ENCODE results near the gene TLR9. TPM values are rescaled to one million over a fixed set of nuclear protein-coding genes. Genes with fewer than 3 reads are reported as not detected.
"Not testable (repeated sequence)": the region's sequence is repeated elsewhere in the genome, so short reads cannot be mapped to it uniquely, and the experiment has no call there.

Gene TLR9
- polyA plus RNA-seq, 3 donors = 0.11 to 0.18 TPM; not detected in 1

DNA sequence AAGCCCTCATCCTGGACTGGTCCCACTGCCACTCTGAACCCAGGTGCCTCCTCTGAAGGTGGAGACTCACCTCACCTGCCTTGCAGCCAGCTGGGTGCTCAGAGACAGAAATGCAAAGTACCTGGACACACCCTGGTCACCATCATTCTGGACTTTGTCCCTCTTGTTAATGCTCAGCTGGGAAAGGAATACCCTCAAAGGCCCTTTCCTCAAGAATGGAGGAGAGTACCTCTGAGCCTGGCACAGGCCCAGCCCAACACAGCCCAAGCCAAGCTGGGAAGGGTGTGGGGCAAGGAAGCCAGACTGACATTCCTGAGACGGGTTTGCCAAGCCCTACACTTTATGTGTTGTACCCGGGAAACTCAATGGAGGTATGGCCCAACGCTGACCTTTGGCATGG is 28.5 kb downstream of the TLR9 start:
- DNase-seq (ENCODE audit: low read depth in 3 of 3, low spot score in 2 of 3) = no peak

DNA sequence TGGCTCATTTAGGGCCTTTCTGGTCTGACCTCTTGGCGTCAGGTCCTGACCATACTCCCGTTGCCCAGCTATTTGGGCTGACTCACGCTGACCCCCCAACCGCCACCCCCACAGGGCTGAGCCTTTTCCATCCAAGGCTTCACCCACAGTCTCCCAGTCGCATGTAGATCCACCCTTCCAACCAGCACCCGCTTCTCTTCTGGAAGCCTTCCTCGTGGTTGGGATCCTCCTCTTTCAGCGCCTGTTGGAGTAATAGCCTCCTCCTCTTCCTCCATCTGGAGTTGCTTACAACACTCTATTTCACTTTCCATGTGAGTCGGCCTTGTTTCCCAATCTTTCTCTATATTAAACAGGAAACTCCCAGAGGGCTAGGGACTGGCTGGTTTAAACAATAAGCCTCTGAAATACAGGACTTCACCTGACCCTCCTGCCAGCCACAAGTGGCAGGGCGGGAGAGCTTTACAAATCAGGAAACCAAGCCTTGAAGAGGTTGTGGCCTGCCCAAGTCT is 29.6 kb downstream of the TLR9 start:
- DNase-seq (ENCODE audit: low read depth in 3 of 3, low spot score in 2 of 3) = no peak

DNA sequence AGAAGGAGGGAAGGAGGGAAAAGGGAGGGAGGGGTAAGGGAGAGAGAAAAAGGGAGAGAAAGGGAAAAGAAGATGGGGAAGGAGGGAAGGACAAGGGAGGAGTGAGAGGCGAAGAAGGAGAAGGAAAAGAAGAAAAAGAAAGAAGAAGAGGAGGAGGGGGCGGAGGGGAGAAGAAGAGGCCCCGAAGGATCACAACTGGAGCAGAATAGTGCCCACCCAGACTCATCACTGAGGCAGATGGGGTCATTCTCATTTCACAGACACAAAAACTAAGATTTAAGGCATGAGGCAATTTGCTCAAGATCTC is 30.2 kb downstream of the TLR9 start:
- DNase-seq (ENCODE audit: low read depth in 3 of 3, low spot score in 2 of 3) = no peak

GRCh38 chr3:52194485-52195290 is 30.8 kb downstream of the TLR9 start:
- peak in 1 of 3 donors; percentile 63 for DNase-seq (ENCODE audit: low read depth in 3 of 3, low spot score in 2 of 3)

- no peak for DNase-seq (ENCODE audit: low read depth in 3 of 3, low spot score in 2 of 3)
Observed at GRCh38 chr3:52193065-52193464, 32.4 kb downstream of the TLR9 start.

DNA sequence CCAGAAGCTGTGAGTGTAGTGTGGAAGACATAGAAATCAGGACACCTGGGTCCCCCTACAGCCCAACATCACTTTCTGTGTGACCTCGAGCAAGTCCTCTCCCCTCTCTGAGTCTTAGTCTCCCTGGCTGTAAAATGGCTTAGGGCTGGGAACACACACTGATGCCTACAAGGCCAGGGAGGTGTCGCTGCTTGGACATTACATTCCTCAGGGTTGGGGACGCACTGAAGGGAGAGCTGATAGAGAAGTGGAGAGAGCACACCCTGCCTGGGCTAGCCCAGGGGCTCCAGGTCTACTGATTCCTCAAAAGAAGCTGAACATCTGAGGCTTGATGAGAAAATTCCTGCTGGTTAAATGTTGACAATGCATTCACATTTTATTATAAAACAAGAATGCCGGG is 33.8 kb downstream of the TLR9 start:
- DNase-seq (ENCODE audit: low read depth in 3 of 3, low spot score in 2 of 3) = no peak

- DNase-seq (ENCODE audit: low read depth in 3 of 3, low spot score in 2 of 3) = no peak
Observed at GRCh38 chr3:52190294-52191074, 35.0 kb downstream of the TLR9 start.

DNA sequence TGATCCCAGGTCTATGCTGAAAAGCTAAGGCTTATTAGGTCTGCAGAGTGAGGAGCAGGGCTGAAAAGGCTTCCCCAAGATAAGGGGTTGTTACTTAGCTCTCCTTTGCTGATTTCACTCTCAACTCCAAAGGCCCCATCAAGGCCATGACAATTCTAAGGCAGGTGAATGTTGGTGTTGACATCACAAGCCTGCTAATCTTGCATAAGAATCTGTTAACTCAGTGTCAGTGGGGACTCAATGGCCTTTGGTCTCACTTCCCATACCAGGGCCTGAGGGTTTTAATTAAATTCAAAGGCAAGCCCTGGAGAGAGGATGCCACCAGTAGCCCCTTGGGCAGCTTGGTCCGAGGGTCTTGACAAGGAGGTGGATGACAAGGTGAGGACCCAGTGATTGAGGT is 36.9 kb downstream of the TLR9 start:
- no peak for DNase-seq (ENCODE audit: low read depth in 3 of 3, low spot score in 2 of 3)

DNA sequence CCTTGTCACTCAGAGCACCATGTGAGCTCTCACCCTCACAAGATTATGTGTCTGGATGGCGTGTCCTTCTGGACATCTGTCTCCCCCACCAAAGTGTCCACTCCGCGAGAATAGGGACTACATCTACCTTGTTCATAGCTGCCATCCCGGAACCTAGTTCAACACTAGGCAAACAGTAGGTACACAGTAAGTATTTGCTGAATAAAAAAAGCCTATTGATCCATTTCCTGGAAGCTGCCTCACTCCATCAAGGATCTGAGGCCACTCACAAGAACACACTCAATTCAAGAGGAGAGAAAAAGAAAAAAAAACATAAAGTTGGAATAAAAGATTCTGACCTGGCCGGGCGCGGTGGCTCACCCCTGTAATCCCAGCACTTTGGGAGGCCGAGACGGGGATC is 38.7 kb downstream of the TLR9 start:
- no peak for DNase-seq (ENCODE audit: low read depth in 3 of 3, low spot score in 2 of 3)

DNA sequence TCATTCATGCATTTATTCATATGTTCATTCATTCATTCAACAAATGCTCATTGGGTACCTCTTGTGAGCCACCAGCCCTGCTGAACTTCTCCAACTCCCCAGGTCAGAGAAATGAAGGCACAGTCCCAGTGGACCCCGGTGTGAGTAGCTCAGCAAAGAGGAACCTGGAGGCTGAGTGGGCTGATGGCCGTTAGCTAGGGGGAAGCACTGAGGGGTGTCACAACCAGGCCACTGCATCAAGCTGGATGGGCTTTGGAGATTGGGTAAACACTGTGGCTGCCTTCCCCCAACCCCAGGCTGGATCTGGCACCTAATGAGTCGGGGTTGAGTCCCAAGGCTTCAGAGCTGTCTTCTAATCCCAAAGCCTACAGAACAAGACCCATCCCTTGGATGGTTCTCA is 39.6 kb downstream of the TLR9 start:
- DNase-seq (ENCODE audit: low read depth in 3 of 3, low spot score in 2 of 3) = no peak

DNA sequence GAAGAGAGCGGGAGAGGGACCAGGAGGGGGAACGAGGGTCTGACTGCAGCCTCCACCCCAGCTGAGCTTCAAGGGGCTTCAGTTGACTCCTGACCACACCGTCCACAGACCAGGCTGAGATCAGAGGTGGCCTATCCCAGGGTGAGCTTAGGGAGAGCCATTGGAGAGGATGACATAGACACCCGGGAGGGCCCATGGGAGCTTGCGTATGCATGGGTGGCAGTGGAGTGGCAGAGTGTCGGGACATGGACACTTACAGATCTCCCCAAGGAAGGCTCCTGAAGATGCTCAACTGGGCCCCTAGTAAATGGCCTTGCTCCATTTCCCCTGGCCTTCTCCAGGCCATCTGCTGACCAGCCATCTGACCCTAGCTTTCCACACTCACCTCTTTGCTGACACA is 40.1 kb downstream of the TLR9 start:
- DNase-seq (ENCODE audit: low read depth in 3 of 3, low spot score in 2 of 3) = no peak

DNA sequence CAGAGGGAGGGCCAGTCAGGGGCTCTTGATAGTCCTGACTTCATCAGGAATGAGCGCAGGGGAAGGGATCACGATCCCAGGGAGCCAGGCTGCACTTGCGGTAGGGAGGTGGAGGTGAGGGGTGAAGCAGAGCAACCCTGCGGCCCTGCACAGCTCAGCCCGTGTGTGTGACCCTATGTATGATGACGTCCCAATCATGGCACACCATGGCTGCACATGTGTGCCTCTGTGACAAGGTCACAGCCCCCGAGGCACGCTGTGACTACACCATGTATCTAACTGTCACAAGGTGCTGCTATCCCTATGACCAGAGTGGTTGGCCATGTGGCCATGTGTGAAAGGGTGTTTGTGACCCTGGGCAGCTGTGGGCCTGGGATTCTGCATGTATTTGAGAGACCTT is 40.8 kb downstream of the TLR9 start:
- no peak for DNase-seq (ENCODE audit: low read depth in 3 of 3, low spot score in 2 of 3)

- DNase-seq (ENCODE audit: low read depth in 3 of 3, low spot score in 2 of 3) = no peak
Observed at GRCh38 chr3:52183786-52184445, 41.5 kb downstream of the TLR9 start.

GRCh38 chr3:52182691-52183090 is 42.8 kb downstream of the TLR9 start:
- no peak for DNase-seq (ENCODE audit: low read depth in 3 of 3, low spot score in 2 of 3)

DNA sequence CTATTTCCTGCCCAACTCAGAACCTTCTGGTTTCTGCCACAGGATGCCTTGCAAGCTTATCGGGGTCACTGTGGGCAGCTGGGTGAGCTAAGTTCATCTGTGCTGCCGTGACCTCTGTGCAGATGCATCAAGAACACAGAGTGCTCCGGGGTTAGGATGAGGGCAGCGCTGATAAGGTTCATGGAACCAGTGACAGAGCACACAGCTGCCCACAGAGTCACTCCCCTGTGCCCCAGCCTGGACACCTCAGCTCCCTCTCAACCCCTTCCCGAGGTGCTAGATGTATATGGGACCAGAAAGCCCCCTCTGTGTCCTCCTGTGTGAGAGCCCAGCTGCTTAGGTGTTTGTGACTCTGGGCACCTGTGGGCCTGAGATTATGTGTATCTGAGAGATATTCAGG is 43.2 kb downstream of the TLR9 start:
- no peak for DNase-seq (ENCODE audit: low read depth in 3 of 3, low spot score in 2 of 3)

- no peak for DNase-seq (ENCODE audit: low read depth in 3 of 3, low spot score in 2 of 3)
Observed at GRCh38 chr3:52181543-52181942, 43.9 kb downstream of the TLR9 start.

GRCh38 chr3:52178537-52178936 is 46.9 kb downstream of the TLR9 start:
- DNase-seq (ENCODE audit: low read depth in 3 of 3, low spot score in 2 of 3) = no peak

DNA sequence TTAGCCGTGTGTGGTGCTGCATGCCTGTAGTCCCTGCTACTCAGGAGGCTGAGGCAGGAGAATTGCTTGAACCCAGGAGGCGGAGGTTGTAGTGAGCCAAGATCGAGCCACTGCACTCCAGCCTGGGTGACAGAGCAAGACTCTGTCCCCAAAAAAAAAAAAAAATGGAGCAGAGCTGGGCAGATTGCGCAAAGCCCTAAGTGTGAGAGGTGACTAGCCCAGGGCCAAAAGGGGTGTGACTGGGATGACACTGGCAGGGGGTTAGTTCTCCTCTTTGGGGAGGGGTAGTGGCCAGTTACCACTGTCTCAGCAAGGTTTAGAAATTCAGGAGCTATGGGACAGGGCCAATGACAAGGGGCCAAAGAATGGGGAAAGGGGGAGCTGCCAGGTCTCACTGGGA is 47.3 kb downstream of the TLR9 start:
- not testable (repeated sequence) for DNase-seq (ENCODE audit: low read depth in 3 of 3, low spot score in 2 of 3)

DNA sequence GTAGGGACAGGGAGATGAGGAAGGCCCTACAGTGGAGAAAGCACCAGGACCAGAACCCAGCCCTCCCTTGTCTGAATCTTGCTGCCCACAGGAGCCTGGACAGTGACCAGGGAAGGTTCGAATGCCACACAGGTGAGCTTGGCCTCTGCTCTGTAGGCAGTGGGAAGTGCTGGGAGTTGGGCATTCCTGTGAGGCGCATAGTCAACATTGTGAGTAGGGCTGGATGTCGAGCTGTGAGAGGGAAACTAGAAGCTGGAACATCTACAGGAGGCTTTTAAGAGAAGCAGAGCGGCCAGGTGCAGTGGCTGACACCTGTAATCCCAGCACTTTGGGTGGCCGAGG is 47.8 kb downstream of the TLR9 start:
- DNase-seq (ENCODE audit: low read depth in 3 of 3, low spot score in 2 of 3) = no peak

- DNase-seq (ENCODE audit: low read depth in 3 of 3, low spot score in 2 of 3) = no peak
Observed at GRCh38 chr3:52176951-52177700, 48.3 kb downstream of the TLR9 start.

- no peak for DNase-seq (ENCODE audit: low read depth in 3 of 3, low spot score in 2 of 3)
Observed at GRCh38 chr3:52176180-52176752, 49.2 kb downstream of the TLR9 start.
